Astrocyte of the cerebellum (primary cell): ENCODE measurements around the gene LYZL6.

Experiments used
- DNase-seq: peaks from one replicate; pipeline ENCODE4 v3.0.0-alpha.2; 2011; ENCODE audit warnings: low read depth
- H3K4me3 ChIP-seq: 2 replicates; pipeline ENCODE4 v1.5.1; 2011; ENCODE audit warnings: mild to moderate bottlenecking, low read depth, low read length, moderate library complexity
- CTCF ChIP-seq: IDR thresholded peaks from 2 replicates; pipeline ENCODE4 v1.5.1; 2012; ENCODE audit warnings: low read length, low read depth, moderate library complexity, mild to moderate bottlenecking; ENCODE audit errors: missing control alignments
- in situ Hi-C: cut with HindIII; loops from 2 replicates; pipeline ENCODE4 v1.10.0; 2017; ENCODE audit warnings: low sequenced_read_pairs

Gene LYZL6

GRCh38 chr17:35943537-35943936 is at the start of gene LYZL6:
TSS of gene LYZL6 (minus strand) at chr17:35943713. CDS start at chr17:35939356, 4,357 bp downstream.
- TF ChIP-seq CTCF, result no peak
- in situ Hi-C loops, result no loop called here

DNA sequence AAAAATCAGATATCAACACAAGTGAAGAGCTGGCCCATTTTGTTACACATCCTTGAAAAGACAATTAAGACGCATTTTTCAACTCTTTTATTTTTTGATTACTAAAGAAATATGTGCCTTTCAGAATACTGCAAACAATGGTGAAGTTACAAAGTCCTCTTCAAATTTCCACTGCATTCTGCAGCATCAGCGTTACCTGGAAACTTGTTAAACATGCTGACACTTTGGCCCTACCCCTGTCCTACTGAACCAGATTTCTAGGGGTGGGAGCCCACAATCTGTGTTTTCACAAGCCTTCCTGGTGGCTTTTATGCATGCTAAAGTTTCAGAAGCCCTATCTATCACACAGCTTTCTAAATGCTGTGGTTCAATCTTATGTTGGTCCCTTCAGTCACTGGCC is 47.6 kb upstream of the LYZL6 start:
- TF ChIP-seq CTCF, result no peak
- H3K4me3 ChIP-seq, result no peak overlapping the region
- in situ Hi-C loops, result loop anchor here (25.0 kb wide), 2 partner anchors 121 to 496 kb away; partner anchors contain the start of genes CCL4 and ZNHIT3
- no peak for DNase-seq

More at GRCh38 chr17:35943537-35943936, at the start of gene LYZL6:
- DNase-seq, result no peak
- no peak within 1 kb of the TSS for H3K4me3 ChIP-seq

GRCh38 chr17:35988164-35988563 is 44.7 kb upstream of the LYZL6 start:
- in situ Hi-C loops, result loop anchor here (25.0 kb wide), 2 partner anchors 124 to 499 kb away; partner anchors contain the start of genes CCL4 and ZNHIT3
- TF ChIP-seq CTCF, result no peak
- H3K4me3 ChIP-seq, result no peak overlapping the region
- no peak for DNase-seq

GRCh38 chr17:35986643-35987042 is 43.1 kb upstream of the LYZL6 start, which contains the start of gene CCL14:
TSS of gene CCL14 (minus strand) at chr17:35986729. CDS start at chr17:35986649, 80 bp downstream.
- TF ChIP-seq CTCF, result no peak
- in situ Hi-C loops, result loop anchor here (25.0 kb wide), 2 partner anchors 126 to 501 kb away; partner anchors contain the start of genes CCL4 and ZNHIT3

DNA sequence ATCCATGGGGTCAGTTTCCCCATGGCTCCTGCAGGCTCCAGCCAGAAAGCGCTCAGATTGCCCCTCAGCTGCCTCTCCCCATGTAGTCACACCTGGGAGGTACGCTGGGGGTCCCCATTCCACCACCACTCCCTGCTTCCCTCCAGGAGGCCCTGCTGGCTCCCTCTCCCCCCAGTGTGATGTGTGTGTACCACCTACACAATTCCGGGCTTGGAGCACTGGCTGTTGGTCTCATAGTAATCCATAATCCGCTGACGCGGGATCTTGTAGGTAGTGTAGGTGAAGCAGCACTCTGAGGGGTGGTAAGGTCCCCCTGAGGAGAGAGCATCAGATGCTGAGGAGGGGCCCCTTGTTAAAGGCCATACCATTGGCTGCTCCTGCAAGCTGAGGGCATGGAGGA is 40.6 kb upstream of the LYZL6 start:
- no peak for TF ChIP-seq CTCF
- H3K4me3 ChIP-seq, result no peak overlapping the region
- in situ Hi-C loops, result loop anchor here (25.0 kb wide), 2 partner anchors 128 to 503 kb away; partner anchors contain the start of genes CCL4 and ZNHIT3
- no peak for DNase-seq

More at GRCh38 chr17:35986643-35987042, 43.1 kb upstream of the LYZL6 start, which contains the start of gene CCL14:
- DNase-seq, result no peak
- no peak within 1 kb of the TSS for H3K4me3 ChIP-seq

DNA sequence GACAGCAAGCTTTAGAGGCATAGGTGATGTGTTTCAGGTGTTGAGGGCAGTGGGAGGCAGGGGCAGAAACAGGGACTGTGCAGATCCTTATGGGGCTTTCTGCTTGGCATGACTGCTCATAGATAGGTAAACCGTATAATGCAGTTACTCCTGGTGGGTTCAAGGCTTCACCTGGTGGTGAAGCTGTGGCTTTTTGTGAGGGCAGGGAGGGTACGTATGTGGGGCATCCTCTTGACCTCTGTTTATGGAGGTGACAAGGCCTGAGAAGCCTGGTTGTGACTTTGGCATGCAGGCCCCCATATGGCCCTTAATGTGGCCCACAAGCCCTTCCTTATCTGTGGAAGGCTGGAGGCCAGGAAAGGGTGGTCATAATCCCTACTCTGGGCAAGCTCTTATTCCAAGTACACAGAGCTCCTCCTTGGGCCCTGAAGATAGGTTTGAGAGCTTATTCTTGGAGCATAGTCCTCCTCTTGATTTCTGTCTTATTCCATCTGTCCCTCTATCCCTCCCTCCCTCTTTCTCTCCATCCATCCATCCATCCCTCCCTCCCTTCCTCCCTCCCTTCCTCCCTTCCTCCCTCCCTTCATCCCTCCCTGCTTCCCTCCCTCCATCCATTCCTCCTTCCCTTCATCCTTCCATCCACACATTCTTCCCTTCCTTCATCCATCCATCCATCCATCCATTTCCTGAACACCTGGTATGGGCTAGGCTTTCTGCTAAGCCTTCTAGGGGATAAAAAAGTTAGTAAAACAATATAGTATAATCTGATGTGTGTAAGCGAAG is 39.1 kb upstream of the LYZL6 start:
- in situ Hi-C loops, result loop anchor here (25.0 kb wide), 2 partner anchors 130 to 505 kb away; partner anchors contain the start of genes CCL4 and ZNHIT3
- no peak for TF ChIP-seq CTCF
- no peak for DNase-seq
- H3K4me3 ChIP-seq, result no peak overlapping the region
